ENCODE measurements around the gene BFSP1.
A peak's percentile ranks its signal among the peaks of the same experiment; 100 is the strongest.

BFSP1 gene

GRCh38 chr20:17530716-17531664 is at the start of gene BFSP1:
Gene BFSP1, minus strand, starts transcription at chr20:17531379. Its CDS starts 50 bp downstream, at chr20:17531329.
- H3K27ac ChIP-seq: peak within 1 kb of the TSS; percentile 73
- TF ChIP-seq ZFX (IDR thresholded peaks at IDR 0.05; ENCODE audit: borderline replicate concordance) (no peak), CTCF (IDR thresholded peaks at IDR 0.05) (peak; percentile 23)

GRCh38 chr20:17580895-17581294 is 49.7 kb upstream of the BFSP1 start:
- no peak overlapping the region for H3K27ac ChIP-seq
- TF ChIP-seq ZFX (IDR thresholded peaks at IDR 0.05; ENCODE audit: borderline replicate concordance) (no peak), CTCF (IDR thresholded peaks at IDR 0.05) (no peak)

- no peak overlapping the region for H3K27ac ChIP-seq
- TF ChIP-seq ZFX (IDR thresholded peaks at IDR 0.05; ENCODE audit: borderline replicate concordance) (no peak), CTCF (IDR thresholded peaks at IDR 0.05) (no peak)
Observed at GRCh38 chr20:17579369-17580039, 48.3 kb upstream of the BFSP1 start.

- H3K27ac ChIP-seq: no peak overlapping the region
- no peak for TF ChIP-seq ZFX (IDR thresholded peaks at IDR 0.05; ENCODE audit: borderline replicate concordance)
- TF ChIP-seq CTCF (IDR thresholded peaks at IDR 0.05): no peak
Observed at GRCh38 chr20:17576215-17576614, 45.0 kb upstream of the BFSP1 start.

GRCh38 chr20:17573463-17573862 is 42.3 kb upstream of the BFSP1 start:
- no peak overlapping the region for H3K27ac ChIP-seq
- TF ChIP-seq CTCF (IDR thresholded peaks at IDR 0.05): no peak
- no peak for TF ChIP-seq ZFX (IDR thresholded peaks at IDR 0.05; ENCODE audit: borderline replicate concordance)

GRCh38 chr20:17572034-17572638 is 41.0 kb upstream of the BFSP1 start:
- H3K27ac ChIP-seq: no peak overlapping the region
- TF ChIP-seq ZFX (IDR thresholded peaks at IDR 0.05; ENCODE audit: borderline replicate concordance) (no peak), CTCF (IDR thresholded peaks at IDR 0.05) (no peak)

Data from 22Rv1 (cell line).